ENCODE data around the gene MAP2K3.

GRCh38 chr17:21352981-21353265 is 68.4 kb downstream of the MAP2K3 start:
- TF ChIP-seq CTCF (IDR thresholded peaks at IDR 0.05) (no peak), POLR2A (IDR thresholded peaks at IDR 0.05) (no peak)

Data from right lobe of liver (tissue), 4 donors.